GM21360 (cell line): Measurements from ENCODE around the gene ARL6IP4.

Experiments
- ATAC-seq: cut with Tn5 transposase; IDR thresholded peaks from one replicate; pipeline ENCODE4 v1.9.1; 2021; ENCODE audit warnings: mild to moderate bottlenecking, moderate library complexity; ENCODE audit not compliant: unreplicated experiment

ARL6IP4 gene

DNA sequence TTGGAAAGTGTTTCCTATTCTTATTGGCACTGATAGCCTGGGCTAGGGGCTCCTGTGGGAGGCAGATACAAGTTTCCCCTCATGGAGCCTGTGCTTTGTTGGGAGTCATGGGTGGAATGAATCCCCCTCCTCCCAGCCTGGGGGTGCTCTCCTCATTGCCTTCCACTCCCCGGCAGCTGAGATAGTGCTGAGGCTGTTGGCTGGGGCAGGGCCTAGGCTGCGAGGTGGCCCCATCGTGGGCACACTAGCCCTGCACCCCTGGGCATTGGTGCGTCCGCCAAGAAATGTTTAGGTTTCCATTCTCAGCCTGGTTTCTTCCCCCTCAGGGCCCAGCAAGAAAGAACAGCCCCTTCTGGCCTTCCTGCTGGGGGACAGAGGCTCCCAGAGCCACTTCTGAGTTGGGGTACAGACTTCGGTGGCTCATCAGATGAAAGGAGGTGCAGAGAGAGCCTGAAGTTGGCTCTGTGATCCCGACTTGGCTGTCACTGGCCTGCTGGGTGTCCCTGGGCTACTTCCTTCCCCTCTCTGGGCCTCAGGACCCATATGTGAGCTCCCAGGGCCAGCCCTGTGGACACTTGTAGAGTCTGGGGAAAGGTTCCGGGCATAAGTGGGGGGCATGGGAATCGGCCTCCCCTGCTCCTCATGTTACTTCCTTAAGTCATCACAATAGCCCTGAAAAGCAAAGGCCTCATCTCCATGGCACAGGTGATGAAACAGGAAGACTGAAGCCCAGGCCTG, 2.7 kb upstream of the ARL6IP4 start:
- no peak for ATAC-seq

DNA sequence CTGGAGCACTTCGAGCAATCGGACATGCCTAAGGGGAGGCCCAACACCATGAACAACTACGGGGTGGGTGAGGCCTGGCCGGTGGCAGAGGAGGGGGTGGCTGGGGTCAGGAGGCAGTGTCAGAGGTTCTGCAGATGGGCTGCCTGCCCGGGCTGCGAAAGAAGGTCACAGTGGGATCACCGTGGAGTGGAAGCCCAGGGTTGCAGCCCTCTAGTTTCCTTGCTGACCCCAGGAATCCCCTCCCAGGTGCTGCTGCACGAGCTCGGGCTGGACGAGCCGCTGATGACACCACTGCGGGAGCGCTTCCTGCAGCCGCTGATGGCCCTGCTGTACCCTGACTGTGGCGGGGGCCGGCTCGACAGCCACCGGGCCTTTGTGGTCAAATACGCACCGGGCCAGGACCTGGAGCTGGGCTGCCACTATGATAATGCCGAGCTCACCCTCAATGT, 1.9 kb upstream of the ARL6IP4 start:
- ATAC-seq, result no peak

GRCh38 chr12:122979001-122979907, 1.2 kb upstream of the ARL6IP4 start:
- ATAC-seq, result no peak

GRCh38 chr12:122979908-122980182, 636 bp upstream of the ARL6IP4 start:
- no peak for ATAC-seq

DNA sequence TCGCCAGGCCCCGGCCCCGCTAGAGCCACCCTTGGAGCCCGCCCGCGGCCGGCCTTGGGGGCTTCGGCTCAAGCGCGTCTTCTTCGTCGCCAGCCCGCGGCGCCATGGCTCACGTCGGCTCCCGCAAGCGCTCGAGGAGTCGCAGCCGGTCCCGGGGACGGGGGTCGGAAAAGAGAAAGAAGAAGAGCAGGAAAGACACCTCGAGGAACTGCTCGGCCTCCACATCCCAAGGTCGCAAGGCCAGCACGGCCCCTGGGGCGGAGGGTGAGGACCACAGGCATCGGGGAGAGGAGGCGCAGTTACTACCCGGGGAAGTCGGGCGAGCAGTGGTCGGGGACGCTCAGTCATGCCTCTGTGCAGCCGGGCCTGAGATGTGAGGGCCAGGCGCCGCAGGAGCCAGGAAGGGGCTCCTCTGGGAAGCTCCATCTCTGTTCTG, 573 bp downstream of the ARL6IP4 start:
- ATAC-seq, result peak; percentile 28

DNA sequence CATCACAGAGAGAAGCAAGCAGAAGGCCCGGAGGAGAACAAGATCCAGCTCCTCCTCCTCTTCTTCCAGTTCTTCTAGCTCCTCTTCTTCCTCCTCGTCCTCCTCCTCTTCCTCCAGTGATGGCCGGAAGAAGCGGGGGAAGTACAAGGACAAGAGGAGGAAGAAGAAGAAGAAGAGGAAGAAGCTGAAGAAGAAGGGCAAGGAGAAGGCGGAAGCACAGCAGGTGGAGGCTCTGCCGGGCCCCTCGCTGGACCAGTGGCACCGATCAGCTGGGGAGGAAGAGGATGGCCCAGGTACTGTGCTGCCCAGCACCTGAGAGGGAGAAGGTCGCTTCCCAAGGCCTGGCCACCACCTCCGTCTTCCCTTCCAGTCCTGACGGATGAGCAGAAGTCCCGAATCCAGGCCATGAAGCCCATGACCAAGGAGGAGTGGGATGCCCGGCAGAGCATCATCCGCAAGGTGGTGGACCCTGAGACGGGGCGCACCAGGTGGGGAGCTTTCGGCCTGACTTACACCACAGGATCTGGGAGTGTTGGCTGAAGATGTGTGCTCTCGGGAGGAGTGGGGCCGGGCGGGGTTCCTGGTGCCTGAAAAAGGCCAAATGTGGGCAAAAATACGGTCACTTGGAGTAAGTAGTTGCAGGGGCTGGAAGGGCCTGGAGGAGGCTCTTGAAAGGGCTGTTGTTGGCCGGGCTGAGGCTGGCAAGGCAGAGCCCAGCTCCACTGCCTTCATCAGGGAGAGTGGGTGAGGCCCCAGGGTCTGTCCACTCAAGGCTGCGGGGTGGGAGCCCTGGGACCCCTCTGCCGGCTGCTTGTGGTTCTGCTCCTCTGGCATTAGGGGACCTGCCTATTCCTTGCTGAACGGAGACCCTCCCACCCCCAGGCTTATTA, 1.4 kb downstream of the ARL6IP4 start:
- ATAC-seq, result no peak

DNA sequence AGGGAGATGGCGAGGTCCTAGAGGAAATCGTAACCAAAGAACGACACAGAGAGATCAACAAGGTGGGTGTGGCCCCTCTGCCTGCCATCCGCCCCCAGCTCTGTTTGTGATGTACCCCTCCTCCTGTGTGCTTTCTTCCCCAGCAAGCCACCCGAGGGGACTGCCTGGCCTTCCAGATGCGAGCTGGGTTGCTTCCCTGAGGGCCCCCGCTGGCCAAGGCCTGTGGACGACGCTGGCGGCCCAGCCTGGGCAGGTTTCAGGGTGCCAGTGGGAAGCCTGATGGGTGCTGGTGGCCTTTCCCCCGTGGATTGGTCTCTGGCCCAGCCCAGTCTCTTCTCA, 2.0 kb downstream of the ARL6IP4 start:
- no peak for ATAC-seq

DNA sequence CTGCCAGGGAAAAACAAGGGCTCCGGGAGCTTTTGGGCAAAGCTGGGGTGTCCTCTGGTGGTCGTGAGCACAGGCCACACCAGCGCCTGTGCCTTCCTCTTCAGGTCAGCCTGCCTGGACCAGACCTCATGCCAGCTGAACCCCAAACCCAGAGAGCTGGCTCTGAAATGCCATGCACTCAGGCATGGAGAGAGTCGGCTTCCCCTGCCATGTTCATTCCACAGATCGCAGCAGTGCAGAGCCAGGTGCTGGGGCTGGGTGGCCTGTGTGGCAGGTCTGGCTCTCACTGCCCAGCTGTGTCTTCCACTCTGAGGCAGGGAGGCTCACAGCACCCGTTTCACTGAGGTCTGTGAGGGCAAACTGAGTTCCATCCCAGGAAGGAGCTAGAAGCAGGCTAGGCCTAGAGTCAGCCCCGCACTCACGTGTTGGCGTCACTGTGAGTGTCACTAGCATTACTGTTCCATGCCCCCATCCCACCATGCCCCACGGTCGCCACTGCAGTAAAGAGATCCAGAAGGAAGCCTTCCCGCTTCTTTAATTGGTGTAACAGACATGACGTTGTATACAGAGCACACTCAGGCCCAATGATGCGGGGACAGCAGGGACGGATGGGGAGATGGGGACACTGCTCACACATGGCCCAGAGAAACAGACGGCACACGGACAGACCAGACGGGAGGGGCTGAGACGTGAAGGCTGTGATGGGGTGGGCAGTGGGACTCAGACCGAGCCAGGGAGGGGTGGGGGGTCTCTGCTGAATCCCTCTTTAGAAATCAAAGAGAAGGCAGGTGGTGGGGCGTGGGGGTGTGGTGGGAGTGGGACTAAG, 2.7 kb downstream of the ARL6IP4 start:
- no peak for ATAC-seq

GRCh38 chr12:122983789-122984515, 3.5 kb downstream of the ARL6IP4 start:
- ATAC-seq, result no peak

- no peak for ATAC-seq
Measured at GRCh38 chr12:122984612-122985337, 4.3 kb downstream of the ARL6IP4 start.

DNA sequence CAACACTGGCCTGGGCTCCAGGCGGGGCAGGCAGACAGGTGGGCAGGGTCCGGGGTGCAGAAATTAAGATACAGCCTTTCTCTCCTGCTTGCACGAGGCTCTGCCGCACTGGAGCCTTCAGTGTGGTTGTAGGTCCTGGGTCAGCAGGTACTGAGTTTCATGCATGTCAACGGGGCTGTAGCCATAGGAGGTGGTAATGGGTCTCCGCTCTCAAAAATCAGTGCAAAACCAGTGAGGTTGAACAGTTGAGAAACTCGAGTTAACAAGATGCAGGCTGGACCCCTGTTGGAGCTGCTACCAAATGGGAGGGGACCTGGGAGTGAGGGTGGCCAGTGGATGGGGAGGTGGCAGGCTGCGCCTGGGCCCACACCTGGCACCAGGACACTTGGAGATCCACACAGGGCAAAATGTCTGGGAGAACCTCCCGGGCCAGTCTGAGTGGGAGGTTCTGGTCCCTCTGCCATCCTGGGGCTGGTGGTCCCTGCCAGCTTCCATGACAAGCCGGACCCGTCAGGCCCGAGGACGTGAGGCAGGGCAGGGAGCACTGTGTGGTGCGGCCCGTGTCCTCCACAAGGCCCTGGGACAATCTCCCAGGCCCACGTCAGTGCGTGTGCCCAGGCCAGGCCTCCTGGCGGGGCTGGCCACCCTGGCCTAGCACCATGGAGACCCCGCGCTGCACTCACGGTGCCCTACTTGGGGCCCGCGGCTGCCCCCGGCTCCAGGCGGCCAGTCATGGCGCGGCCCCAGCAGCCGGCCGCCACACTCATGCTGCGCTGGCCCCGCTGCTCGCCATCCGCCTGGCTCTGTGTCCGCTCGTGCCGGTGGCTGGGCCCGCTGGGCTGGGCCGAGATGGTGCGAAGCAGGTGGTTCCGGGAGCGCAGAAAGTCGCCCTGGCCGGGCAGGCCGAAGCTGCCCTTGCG, 5.1 kb downstream of the ARL6IP4 start:
- no peak for ATAC-seq

GRCh38 chr12:122986258-122986871, 5.9 kb downstream of the ARL6IP4 start:
- ATAC-seq, result no peak

DNA sequence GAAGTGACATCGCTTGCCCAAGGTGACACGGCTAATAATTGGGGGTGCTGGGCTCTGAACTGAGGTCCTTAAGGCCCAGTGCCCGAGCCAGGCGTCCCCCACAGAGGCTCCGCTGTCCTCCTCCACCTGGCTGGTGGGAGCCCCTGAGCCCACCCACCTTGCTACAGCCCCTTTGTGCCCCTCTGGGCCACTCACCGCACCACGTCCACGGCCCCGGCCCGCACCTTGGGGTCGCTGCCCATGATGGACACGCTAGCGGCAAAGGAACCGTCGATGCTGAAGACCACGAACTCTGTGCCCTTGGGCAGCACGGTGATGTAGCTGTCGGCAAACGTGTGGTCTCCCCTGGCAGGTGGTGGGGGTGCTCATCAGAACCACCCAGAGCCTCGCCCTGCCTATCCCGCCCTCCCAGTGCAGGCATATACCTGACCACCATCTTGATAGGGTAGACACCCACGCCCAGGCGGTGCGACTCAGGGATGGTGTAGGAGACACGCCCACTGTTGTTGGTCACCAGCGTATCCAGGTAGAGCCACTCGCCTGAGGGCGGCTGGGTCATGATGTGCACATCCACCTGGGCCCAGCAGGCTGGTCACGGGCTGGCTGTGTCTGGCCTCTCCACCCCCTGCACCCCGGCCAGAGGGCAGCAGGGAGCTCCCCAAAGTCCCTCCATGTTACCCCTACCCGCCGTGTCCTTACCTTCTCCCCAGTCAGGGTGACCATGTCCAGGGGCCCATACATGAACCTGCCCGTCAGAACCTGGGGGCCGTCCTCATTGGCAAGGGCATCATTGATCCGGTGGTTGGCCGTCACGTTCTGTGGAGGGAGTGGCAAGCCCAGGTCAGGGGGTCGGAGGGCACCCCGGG, 6.8 kb downstream of the ARL6IP4 start:
- no peak for ATAC-seq

- ATAC-seq, result no peak
Measured at GRCh38 chr12:122988036-122988435, 7.6 kb downstream of the ARL6IP4 start.

GRCh38 chr12:122988612-122989212, 8.2 kb downstream of the ARL6IP4 start:
- no peak for ATAC-seq

GRCh38 chr12:122989225-122989839, 8.9 kb downstream of the ARL6IP4 start:
- no peak for ATAC-seq
